HG03066 (cell line): ENCODE results near the gene LYSET.
A peak's percentile ranks its signal among the peaks of the same experiment; 100 is the strongest.
"Not testable (repeated sequence)": the region's sequence is repeated elsewhere in the genome, so short reads cannot be mapped to it uniquely, and the experiment has no call there.

Experiments used
- ATAC-seq: cut with Tn5 transposase; IDR thresholded peaks from one replicate; pipeline ENCODE4 v1.9.1; 2021; ENCODE audit warnings: low read depth; ENCODE audit not compliant: unreplicated experiment

Gene LYSET

DNA sequence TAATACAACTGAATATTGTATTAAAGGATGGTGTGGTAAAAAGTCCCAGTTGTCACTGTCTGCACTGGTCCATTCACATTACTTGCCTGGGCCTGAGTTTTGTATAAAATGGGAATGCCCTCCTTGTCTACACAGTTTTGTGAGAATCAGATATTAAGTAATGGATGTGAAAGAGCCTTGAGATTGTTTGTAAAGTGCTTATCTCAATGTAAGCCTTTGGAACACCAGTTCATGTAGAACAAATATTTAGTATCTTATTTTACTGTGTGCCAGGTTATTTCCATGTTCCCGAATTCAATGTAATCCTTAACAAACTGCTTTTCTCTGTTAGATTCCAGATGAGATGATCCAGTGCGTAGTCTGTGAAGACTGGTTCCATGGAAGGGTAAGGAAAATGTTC, 29.5 kb downstream of the LYSET start:
- ATAC-seq: no peak

DNA sequence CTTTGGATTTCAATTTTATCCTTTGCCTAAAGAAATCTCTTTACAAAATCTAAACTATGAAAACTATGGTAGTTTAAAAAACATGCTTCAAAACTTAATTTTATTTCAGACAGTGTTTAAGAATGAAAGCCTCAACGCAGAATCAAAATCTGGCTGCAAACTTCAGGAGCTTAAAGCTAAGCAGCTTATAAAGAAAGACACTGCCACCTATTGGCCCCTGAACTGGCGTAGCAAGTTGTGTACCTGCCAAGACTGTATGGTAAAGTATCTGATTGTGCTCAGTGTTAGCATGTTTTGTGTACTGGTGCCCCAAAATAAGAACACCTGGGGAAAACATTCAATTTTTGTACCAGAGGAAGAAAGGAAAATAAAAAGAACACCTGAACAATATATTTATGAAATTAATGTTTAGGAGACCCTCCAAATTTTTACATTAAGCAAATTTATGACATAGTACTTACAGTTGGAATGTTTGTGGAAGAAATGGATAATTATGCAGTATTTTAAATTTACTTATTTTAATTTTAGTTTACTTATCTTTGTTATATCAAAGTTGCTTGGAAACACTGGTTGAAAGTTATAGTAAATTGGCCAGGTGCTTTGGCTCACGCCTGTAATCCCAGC, 34.1 kb downstream of the LYSET start:
- ATAC-seq: peak; percentile 82

DNA sequence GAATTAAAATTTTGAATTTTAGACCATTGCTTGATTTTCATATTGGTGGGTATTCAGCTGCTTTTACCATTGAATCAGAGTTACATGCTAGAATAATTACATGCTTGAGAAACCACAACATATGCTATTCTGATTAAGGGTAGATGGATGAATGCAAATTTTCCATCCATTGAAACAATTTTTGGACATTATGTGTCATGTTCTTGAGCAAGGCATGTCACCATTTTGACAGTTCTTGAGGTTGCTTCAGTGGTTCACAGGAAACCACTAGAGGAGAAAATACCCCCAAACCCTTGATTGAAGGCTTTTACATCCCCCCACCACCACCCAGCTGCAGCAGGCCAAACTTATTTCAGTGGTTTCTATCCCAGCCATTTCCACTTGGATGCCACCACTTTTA, 35.4 kb downstream of the LYSET start:
- no peak for ATAC-seq

DNA sequence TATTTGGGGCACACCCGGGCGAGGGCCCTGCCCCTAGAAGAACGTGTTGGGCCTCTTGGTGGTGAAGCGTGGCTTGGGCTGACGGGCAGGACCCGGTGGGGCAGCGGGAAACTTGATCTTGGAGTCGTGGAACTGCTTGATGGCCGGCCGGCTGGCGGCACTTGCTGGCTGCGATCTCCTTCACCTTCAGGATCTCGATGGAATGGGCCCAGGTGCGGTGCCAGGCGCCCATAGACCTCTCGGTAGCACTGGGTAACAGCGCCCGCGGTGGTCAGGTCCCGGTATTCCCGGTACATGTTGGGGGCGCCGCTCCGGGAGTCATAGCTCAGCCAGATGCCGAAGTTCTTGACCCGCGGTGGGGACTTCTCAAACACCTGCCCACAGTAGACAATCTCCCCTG, 38.4 kb downstream of the LYSET start:
- no peak for ATAC-seq

DNA sequence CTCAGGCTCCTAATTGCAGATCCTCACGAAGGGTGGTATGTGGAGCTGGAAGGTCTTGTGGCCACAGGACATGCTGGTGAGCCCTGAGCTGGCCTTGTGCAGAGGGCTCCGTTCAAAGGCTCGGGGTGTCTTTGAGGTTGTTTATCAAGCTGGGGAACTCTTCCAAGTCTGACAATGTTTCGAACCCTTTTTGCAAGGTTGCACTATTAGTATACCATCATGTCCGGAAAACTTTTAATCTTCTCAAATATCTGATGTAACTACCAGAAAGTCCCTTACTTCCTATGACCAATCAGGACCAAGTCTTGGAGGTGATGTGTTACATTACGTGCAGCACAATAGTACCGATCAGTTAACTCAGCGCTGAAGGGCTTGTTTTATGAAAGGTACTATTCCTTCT, 43.4 kb downstream of the LYSET start:
- no peak for ATAC-seq

DNA sequence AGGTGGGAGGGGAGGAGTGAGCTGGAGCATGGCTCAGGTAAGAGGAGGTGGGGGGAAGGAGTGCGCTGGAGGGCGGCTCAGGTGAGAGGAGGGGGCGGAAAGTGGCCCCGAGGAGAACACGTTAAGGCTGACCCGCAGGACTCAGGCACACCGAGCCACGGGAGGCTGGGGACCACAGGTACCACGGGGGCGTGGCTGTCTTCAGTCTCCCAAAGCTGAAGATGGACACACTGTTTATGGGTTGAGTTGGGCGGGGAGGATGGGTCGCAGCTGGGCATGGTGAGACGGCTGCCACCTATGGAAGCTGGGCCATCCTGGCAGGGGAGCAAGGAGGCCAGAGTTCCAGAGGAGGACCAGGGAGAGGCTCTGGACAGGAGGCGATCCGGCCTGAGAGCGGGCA, 45.4 kb downstream of the LYSET start:
- ATAC-seq: no peak

DNA sequence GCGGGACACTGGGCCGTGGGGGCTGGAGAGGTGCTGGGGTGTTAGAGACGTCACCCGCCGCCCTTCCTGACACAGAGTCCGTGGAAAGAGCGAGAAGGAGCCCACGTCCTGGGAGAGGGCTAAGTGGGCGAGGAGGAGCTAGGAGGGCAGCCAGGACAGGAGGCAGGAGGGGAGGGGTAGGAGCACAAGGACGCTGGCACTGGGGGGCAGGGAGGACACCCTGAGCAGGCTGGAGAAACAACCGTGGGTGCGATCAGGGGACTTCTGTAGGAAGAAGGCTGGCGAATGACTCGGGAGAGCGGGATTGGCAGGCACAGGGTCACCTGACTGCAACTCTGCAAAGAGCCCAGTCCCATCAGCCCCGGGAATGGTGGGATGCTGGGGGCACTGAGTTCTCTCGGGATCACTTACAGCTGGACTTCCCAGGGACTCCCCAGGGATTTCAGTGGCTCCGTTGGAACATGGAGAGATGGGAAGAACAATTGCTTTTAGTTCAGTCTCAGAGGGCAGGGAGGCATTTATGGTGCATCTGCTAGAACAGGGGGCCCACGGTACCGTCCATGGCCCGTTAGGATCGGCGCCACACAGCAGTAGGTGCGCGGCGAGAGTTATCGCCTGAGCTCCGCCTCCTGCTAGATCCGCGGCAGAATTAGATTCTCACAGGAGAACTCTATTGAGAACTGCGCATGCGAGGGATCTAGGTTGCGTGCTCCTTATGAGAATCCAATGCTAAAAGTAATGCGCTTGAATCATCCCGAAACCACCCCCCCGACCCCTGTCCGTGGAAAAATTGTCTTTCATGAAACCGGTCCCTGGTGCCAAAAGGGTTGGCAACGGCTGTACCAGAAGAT, 46.2 kb downstream of the LYSET start:
- ATAC-seq: no peak

DNA sequence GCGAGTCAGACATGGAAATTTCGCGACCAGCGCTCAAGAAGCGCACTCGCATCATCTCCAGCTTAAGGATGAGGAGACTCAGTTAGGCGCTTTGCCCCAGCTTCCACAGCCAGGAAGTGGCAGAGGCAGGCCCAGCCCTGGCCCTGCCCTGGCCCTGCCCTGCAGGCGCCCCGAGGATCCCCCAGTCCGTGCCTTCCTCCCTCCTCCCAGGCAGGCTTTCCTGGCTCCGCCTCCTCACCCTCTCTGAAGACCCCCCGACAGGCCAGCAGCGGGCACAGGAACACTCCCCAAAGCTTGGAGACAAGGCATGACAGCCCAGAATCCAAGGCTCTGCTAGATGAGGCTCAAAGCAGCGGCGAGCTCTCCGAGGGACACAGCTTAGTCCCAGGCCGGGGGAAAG, 47.0 kb downstream of the LYSET start:
- ATAC-seq: no peak

DNA sequence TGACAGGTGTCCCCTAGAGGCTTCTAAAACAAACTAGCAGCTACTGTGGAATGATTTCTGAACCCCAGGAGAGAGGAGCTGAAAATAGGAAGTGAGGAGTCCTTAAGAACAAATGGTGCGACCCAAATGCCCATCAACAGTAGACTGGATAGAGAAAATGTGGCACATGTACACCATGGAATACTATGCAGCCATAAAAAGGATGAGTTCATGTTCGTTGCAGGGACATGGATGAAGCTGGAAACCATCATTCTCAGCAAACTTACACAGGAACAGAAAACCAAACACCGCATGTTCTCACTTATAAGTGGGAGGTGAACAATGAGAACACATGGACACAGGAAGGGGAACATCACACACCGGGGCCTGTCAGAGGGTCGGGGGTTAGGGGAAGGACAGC, 48.0 kb downstream of the LYSET start:
- not testable (repeated sequence) for ATAC-seq

DNA sequence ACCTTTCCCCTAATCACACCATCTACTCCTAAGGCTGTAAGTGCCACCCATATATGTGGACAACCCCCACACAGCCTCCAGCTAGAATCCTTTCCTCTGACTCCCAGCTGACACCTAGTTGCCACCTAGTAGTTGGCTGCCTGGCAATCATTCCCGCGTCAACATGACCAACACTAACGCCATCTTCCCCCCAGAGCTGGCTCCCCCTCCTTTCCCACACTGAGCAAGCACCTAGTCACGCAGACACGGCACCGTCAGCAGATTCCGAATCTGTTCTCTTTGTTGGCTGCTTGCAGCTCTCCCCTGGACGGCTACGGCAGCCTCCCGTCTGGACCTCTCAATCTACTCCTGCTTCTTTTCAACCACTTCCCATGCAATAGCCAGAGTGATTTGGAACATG, 49.7 kb downstream of the LYSET start:
- ATAC-seq: no peak
